GM18526 (cell line): ENCODE data around the gene ERC2.

ENCODE experiments used
- POLR2A ChIP-seq: IDR thresholded peaks from 3 replicates; pipeline ENCODE4 v1.6.1; 2011; ENCODE audit not compliant: insufficient read length; ENCODE audit errors: extremely low read depth

ERC2 gene

DNA sequence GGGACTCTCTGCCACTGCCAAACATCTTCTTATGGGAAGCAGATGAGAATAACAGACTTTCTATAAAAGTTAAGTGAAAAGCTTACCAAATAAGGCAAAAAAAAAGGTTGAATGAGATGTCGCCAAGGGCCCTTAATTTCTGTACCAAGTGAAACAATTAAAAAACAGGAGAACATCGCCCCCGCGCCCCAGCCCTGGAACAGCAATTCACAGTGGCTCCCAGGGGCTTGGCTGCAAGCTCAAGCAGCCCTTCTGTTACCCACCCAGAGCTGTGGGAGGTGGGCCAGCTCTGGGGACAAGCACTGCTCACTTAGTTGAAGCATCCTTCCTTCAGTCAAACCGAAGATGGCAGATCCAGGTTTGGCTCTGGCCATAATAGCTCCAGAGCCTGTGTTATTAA is 208.0 kb downstream of the ERC2 start:
- TF ChIP-seq POLR2A, result no peak

GRCh38 chr3:56257826-56258225 is 210.4 kb downstream of the ERC2 start:
- TF ChIP-seq POLR2A, result no peak

GRCh38 chr3:56254835-56255234 is 213.4 kb downstream of the ERC2 start:
- TF ChIP-seq POLR2A, result no peak

- TF ChIP-seq POLR2A, result no peak
These were observed 214.2 kb downstream of the ERC2 start for GRCh38 chr3:56253941-56254665.

- TF ChIP-seq POLR2A, result no peak
These were observed 216.8 kb downstream of the ERC2 start for GRCh38 chr3:56251343-56251945.

GRCh38 chr3:56248021-56248420 is 220.2 kb downstream of the ERC2 start:
- no peak for TF ChIP-seq POLR2A

- no peak for TF ChIP-seq POLR2A
These were observed 230.0 kb downstream of the ERC2 start for GRCh38 chr3:56238299-56238698.

DNA sequence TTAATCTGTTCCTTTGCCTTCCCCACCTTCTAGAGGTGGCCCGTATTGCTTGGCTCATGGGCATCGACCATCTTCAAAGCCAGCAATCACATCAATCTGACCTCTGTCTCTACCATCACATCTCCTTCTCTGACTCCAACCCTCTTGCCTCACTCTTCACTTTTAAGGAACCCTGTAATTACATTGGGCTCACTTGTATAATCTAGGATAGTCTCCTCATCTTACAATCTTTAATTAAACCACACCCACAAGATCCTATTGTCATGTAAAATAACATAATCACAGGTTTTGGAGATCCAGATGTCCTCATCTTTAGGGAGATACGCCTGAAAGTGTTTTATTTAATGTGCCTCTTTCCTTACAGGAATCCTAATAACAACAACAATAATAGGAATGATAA is 234.5 kb downstream of the ERC2 start:
- TF ChIP-seq POLR2A, result no peak

DNA sequence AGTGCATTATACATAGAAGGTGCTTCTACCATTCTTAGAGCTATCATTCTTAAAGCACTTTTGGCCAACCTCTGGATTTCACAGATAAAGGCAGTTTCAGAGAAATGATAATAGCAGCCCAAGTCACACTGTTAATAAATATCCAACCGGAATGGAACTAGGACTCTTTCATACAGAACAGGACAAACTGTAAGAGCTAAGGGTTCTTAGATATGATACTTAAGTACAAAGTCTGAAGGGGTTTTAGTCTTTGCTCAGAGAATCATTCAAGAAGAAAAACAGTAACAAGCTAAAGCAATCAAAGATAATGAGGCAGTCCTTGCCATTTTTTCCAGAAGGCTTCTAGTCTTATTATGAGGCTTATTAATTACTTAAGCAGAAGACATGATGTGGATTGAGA is 239.0 kb downstream of the ERC2 start:
- no peak for TF ChIP-seq POLR2A

GRCh38 chr3:56222866-56223265 is 245.4 kb downstream of the ERC2 start:
- TF ChIP-seq POLR2A, result no peak

GRCh38 chr3:56219894-56220805 is 248.1 kb downstream of the ERC2 start:
- no peak for TF ChIP-seq POLR2A

DNA sequence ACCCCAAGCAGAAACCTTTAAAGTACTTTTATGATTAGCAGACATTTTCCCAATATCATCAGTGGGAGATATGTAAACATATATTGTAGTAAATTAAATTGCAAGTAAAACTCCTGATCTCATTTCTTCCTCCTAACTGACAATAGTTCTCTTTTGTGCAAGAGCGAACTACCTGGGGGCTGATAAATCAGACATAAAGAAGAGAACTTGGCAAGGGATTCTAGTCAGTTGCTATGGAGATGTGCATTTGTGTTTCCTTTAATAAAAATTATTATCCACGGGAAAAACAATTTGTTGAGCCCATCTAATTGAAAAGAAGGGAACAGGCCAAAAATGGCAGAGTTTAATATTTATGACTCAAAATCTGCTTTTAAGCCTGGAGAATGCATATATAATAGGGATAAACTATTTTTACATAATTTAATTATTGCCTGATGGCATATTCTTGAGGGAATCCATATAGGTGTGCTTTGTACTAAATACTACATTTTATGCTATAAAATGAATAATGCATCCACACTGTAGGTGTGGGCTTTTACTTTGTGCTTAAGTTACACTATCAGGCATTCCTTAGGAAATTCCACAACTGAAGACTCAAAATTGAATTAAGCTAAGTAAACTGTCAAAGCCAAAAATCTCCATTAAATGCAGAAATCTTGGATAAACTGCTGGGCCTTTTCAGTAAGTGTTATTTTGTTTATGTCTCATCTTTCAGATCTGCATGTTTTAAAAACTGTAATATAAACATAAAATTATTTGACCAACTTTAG is 258.1 kb downstream of the ERC2 start:
- no peak for TF ChIP-seq POLR2A

GRCh38 chr3:56207922-56208321 is 260.3 kb downstream of the ERC2 start:
- no peak for TF ChIP-seq POLR2A

DNA sequence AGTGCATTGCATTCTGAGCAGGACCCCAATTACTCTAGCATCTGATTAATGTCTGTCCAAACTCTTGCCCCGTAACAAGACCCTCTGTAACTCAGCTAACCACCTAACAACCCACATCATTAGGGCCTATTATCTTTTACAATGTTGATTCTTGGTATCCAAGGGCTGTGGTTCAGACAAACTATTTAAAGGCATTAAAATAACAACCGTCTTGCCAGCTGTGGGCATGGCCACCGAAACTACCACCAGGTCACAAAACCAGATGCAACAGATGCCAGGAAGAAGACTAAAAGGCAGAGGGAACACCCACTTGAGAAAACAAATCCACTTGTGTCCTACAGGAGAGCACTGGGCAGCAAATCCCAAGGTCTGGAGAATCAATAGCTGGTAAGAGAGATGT is 262.9 kb downstream of the ERC2 start:
- no peak for TF ChIP-seq POLR2A

- no peak for TF ChIP-seq POLR2A
These were observed 265.3 kb downstream of the ERC2 start for GRCh38 chr3:56202997-56203396.
